Activated T-cell treated with anti-CD3 and anti-CD28 coated beads for 24 hours (primary cell): Measurements from ENCODE around the gene TMSB4X.
"Not testable (repeated sequence)": the region's sequence is repeated elsewhere in the genome, so short reads cannot be mapped to it uniquely, and the experiment has no call there.

Source experiments
- DNase-seq: peaks from one replicate; pipeline ENCODE4 v3.0.0-alpha.2; 2020; ENCODE audit warnings: low read depth

Gene TMSB4X

DNA sequence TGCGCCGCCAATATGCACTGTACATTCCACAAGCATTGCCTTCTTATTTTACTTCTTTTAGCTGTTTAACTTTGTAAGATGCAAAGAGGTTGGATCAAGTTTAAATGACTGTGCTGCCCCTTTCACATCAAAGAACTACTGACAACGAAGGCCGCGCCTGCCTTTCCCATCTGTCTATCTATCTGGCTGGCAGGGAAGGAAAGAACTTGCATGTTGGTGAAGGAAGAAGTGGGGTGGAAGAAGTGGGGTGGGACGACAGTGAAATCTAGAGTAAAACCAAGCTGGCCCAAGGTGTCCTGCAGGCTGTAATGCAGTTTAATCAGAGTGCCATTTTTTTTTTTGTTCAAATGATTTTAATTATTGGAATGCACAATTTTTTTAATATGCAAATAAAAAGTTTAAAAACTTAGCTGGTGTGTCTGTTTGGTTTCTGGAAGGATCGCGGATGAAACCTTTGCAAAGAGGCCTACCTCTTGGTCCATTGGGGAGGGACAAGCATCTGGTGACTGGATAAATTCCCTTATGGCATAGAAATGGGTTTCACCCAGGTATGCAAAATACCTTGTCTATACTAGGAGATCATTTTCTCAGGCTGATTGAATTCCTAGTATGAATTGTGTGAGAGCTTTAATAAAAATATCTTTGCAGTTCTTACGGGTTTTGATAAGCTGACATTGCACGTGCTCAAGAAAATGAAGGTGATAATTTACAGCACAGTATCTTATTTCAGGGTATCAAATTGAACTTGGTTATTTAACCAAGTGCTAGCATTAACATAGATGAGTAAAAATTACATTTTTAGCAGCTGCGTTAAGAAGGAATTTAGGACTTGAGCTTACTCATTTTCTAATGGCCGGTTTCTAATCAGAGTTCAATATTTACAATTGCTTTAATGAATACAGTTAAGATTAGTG is 2.2 kb downstream of the TMSB4X start:
- DNase-seq = not testable (repeated sequence)

DNA sequence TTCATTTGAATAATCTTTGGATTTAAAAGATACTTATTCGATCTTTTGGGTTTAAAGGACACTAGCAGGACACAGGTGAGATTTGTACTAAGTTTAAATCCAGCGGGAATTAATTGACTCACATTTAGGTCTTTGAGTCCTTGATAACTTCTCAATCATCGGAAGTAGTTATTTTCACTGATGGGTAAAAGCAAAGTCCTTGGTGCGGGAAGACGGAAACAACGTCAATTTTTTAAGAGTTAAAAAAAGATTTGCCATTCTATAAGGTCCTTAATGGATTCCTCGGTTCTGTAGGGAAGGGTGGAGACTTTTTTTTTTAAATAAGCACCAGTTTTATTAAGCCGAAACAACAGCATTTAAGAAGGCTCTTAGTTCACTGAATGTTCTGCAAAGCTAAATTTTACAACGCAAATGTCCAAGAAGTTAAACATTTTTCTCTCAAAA is 2.9 kb downstream of the TMSB4X start:
- no peak for DNase-seq

- DNase-seq = no peak
Observed at GRCh38 chrX:12978205-12979025, 3.5 kb downstream of the TMSB4X start.

DNA sequence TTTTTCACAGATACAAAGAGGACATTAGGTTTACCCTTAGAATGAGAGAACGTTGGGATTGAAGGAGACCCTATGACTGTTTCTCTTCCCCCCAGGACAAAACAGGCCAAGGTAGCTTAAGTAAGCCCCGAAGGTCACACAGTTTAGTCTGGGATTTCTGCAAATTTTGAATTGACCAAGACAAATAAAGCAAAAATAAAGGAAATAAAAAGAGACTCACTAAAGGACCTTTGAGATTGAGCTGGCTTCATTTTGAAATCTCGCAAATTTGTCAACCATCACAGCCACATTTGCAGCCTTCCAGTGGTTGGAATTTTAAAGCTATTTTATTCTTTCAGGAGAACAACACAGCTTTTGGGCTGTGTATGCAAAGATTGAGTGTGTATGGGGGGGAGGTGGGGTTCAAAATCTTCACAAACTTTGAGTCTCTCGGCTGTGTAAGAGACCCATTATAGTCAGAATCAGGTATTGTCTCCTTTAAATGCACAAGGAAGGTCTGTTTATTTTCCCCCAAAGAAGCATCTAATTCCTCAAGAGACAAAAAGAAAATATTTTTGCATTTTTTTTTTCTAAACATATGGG is 4.2 kb downstream of the TMSB4X start:
- no peak for DNase-seq

GRCh38 chrX:12979616-12980015 is 4.7 kb downstream of the TMSB4X start:
- DNase-seq = no peak

- not testable (repeated sequence) for DNase-seq
Observed at GRCh38 chrX:12980039-12980438, 5.1 kb downstream of the TMSB4X start.

DNA sequence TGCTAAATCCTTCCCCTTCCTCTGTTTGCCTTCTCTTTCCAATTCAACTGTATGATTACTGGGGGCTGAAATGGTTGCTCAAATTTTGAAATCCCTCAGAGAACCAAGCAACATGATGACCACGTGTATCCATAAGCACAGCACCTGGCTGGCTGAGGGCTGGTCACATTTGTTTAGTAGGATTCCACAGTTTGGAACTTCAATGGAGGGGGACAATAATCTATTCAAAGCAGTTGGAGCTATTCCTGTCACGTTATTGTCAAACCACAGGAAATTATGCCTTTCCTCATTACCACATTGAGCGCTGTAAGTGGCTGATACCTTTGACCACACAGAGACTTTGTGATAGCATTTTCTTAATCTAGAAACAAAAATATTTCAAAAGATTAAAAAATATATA is 7.0 kb downstream of the TMSB4X start:
- DNase-seq = no peak

- no peak for DNase-seq
Observed at GRCh38 chrX:12984603-12985319, 9.9 kb downstream of the TMSB4X start.

- no peak for DNase-seq
Observed at GRCh38 chrX:12985331-12985730, 10.4 kb downstream of the TMSB4X start.

- no peak for DNase-seq
Observed at GRCh38 chrX:12986164-12986779, 11.4 kb downstream of the TMSB4X start.

DNA sequence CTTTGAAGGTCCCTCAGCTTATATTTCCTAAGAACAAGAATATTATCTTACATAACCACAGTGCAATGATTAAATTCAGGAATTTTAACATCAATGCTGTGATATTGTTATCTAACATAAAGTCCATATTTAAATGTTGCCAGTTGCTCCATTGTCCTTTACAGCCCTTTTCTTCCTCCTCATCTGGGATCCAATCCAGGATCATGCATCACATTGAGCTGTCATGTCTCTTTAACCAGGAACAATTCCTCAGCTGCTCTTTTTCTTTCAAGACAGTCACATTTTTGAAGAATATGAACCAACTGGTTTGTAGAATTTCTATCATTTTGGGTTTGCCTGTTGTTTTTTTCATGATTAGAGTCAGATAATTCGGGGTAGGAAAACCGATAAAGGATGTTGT is 12.0 kb downstream of the TMSB4X start:
- no peak for DNase-seq

DNA sequence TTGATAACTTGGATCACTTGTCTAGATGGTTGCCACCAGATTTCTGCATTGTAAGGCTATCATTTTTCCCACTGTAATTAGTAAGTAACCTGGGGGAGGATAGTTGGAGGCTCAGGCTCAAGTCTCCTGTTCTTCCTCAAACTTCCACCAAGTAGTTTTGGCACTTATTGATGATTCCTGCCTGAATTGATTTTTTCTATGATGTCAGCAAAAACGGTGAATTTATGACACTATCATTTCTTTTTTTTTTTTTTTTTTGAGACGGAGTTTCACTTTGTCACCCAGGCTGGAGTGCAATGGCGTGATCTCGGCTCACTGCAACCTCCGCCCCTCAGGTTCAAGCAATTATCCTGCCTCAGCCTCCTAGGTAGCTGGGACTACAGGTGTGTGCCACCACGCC is 12.4 kb downstream of the TMSB4X start:
- no peak for DNase-seq

DNA sequence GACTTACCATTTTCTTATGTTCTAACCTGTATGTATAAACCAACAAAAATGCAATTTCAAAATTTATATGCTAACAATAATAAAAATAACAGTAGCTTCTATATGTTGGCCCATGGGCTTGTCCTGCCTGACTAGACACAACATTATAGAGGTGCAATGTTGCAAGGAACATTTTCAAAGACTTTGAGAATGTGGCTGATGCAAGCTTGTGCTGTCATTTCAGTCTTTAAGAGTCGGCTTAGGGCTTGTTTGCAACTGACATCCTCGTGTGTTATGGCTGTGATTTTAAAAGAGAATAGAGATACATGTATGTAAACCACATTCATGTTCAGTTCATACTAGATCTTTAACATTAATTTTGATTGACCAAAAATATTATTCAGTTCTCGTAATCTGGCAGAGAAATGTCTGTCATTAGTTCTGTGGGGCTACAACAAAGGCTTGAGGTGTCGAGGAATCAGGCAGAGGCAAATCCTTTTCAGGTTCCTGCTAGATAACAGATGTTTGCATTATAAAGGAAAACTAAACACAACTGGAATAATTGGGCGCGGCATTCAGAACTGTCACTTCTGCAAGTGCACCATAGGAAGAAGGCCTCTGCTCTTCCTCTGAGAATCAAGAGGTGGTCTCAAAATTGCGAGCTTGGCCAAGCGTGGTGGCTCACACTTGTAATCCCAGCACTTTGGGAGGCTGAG is 13.1 kb downstream of the TMSB4X start:
- DNase-seq = no peak

- DNase-seq = no peak
Observed at GRCh38 chrX:12988797-12989196, 13.9 kb downstream of the TMSB4X start.

DNA sequence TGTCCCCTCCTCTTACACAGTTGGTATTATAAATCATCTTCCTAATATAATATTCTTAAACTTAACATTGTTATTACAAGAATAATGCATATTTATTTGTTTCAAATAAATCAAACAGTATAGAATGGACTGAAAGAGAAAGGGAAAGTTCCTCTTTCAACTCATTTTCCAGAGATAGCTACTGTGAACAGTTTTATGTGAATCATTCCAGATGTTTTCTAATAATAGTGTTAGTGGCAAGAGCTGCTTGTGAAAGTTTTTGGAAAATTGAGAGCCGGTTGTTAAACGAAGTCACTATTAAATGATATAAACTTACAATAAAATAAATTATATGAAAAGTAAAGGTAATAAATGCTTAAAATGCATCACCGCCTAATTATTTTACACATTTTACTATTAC is 14.6 kb downstream of the TMSB4X start:
- no peak for DNase-seq

DNA sequence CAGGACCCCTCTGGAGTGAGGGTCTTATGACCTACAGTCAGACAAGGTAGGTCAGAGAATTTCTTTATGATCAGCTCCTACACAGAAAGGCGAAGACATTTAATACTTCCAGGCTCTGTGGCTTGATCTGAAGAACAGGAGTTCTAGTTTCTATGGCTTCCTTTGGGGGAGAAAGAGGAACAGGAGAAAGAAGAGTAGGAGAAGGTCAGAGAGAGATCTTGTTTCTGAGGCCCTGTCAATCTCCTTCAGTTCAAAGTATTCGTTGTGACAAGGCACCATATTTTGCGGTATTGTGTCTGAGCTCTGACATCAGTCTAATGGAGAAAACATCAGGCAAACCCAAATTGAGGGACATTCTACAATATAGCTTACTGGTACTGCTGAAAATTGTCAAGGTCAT is 16.7 kb downstream of the TMSB4X start:
- DNase-seq = no peak

GRCh38 chrX:12992544-12993118 is 17.7 kb downstream of the TMSB4X start:
- no peak for DNase-seq

GRCh38 chrX:12993826-12994225 is 18.9 kb downstream of the TMSB4X start:
- DNase-seq = no peak

- no peak for DNase-seq
Observed at GRCh38 chrX:12994321-12994720, 19.4 kb downstream of the TMSB4X start.

- no peak for DNase-seq
Observed at GRCh38 chrX:12996934-12997435, 22.1 kb downstream of the TMSB4X start.
